Natural killer cell (primary cell): ENCODE data around the gene TMEM14A. TPM values are rescaled to one million over a fixed set of nuclear protein-coding genes. Genes with fewer than 3 reads are reported as not detected.

Experiments used
- ATAC-seq, 3 donors: fragments of 150-1000 bp in 2 of 3; fragments of 200-7000 bp in 1 of 3; cut with Tn5 transposase; 1 replicate in 1 of 3; 2 replicates in 2 of 3; pipeline ENCODE4 v1.10.0; 2021; ENCODE audit warnings: mild to moderate bottlenecking in 2 of 3, moderate library complexity in 2 of 3
- DNase-seq, 2 donors: peaks; one replicate each; pipeline versions ENCODE4 v3.0.0 to v3.0.0-alpha.2; 2013 to 2021; ENCODE audit warnings: mixed read lengths in 1 of 2
- H3K27ac ChIP-seq: one replicate; pipeline ENCODE4 v1.5.1; 2013; ENCODE audit warnings: mild to moderate bottlenecking, low read length
- H3K27me3 ChIP-seq: one replicate; pipeline ENCODE4 v1.6.1; 2013; ENCODE audit warnings: low read length; ENCODE audit not compliant: control insufficient read depth, insufficient read depth
- H3K36me3 ChIP-seq: one replicate; pipeline ENCODE4 v1.6.1; 2013; ENCODE audit warnings: low read length; ENCODE audit not compliant: control insufficient read depth, insufficient read depth
- H3K4me1 ChIP-seq: one replicate; pipeline ENCODE4 v1.6.1; 2013; ENCODE audit warnings: low read length; ENCODE audit not compliant: control insufficient read depth, insufficient read depth
- H3K4me3 ChIP-seq: one replicate; pipeline ENCODE4 v1.5.1; 2013; ENCODE audit warnings: low read length
- H3K9me3 ChIP-seq: one replicate; pipeline ENCODE4 v1.6.1; 2013; ENCODE audit warnings: low read length; ENCODE audit not compliant: control insufficient read depth, insufficient read depth
- H3K27ac Mint-ChIP-seq, 2 donors: one replicate each; pipeline ENCODE4 v1.8.0; 2022; ENCODE audit warnings: mild to moderate bottlenecking in 2 of 2, mixed read lengths in 2 of 2, moderate library complexity in 1 of 2
- H3K27me3 Mint-ChIP-seq, 2 donors: one replicate each; pipeline ENCODE4 v1.8.0; 2022; ENCODE audit warnings: low read depth in 2 of 2, mixed read lengths in 2 of 2
- H3K36me3 Mint-ChIP-seq: one replicate; pipeline ENCODE4 v1.8.0; 2022; ENCODE audit warnings: mixed read lengths
- H3K4me1 Mint-ChIP-seq, 2 donors: one replicate each; pipeline ENCODE4 v1.8.0; 2022; ENCODE audit warnings: mixed read lengths in 2 of 2
- H3K4me3 Mint-ChIP-seq: one replicate; pipeline ENCODE4 v1.8.0; 2022; ENCODE audit warnings: mild to moderate bottlenecking, moderate library complexity, mixed read lengths
- H3K9me3 Mint-ChIP-seq, 2 donors: one replicate each; pipeline ENCODE4 v1.8.0; 2022; ENCODE audit warnings: mixed read lengths in 2 of 2
- WGBS: methylation state at CpG from one replicate; pipeline ENCODE4 v1.1.7; 2013; ENCODE audit warnings: missing lambda C conversion rate; ENCODE audit not compliant: insufficient coverage; 5-methylcytosine and 5-hydroxymethylcytosine counted together
- intact Hi-C: fragments of 100-400 bp; cut with micrococcal nuclease; formaldehyde crosslinking; loops from one replicate; pipeline ENCODE4 v1.14.2; 2022
- total RNA-seq, 4 donors: library from RNA; stranded (reverse); fragments of 120-200 nt in 1 of 4; gene quantifications; one replicate each; pipeline versions ENCODE4 v1.2.3 to v1.2.4, GENCODE V29; 2013 to 2022
- TF ChIP-seq, protein P1 (sequence below): fragments of 200-600 bp; IDR thresholded peaks from one replicate; pipeline ENCODE4 v1.8.0; 2022; ENCODE audit warnings: antibody characterized with exemption

The TMEM14A gene
- total RNA-seq, 3 donors from 2014 or later (not counting 1 experiment from before 2014, with no cell fraction given): 4.8 to 5.6 (median 5.3) TPM

DNA sequence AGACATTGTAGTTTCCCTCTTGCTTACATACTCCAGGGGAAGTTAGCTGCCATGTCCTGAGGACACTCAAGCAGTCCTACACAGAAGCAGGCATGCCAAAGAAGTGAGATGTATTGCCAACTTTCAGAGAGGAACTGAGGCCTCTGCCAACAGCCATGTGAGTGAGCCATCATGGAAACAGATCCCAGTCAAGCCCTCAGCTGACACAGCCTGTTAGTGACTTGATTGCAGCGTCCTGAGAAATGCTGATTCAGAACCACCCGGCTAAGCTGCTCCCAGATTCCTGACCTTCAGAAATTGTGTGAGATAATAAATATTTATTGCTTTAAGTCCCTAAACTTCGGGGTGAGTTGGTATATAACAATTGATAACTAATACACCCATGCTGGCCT lies 54.2 kb downstream of the TMEM14A start:
- H3K9me3 Mint-ChIP-seq: no peaks in the 10 kb centered on the region
- TF ChIP-seq, protein P1, sequence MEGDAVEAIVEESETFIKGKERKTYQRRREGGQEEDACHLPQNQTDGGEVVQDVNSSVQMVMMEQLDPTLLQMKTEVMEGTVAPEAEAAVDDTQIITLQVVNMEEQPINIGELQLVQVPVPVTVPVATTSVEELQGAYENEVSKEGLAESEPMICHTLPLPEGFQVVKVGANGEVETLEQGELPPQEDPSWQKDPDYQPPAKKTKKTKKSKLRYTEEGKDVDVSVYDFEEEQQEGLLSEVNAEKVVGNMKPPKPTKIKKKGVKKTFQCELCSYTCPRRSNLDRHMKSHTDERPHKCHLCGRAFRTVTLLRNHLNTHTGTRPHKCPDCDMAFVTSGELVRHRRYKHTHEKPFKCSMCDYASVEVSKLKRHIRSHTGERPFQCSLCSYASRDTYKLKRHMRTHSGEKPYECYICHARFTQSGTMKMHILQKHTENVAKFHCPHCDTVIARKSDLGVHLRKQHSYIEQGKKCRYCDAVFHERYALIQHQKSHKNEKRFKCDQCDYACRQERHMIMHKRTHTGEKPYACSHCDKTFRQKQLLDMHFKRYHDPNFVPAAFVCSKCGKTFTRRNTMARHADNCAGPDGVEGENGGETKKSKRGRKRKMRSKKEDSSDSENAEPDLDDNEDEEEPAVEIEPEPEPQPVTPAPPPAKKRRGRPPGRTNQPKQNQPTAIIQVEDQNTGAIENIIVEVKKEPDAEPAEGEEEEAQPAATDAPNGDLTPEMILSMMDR: no peak
- H3K27me3 Mint-ChIP-seq: peaks cover 2 to 9% of the 10 kb centered on the region in 2 donors
- DNase-seq (no peak), ATAC-seq (no peak)
- intact Hi-C loops: no loop called here
- no peaks in the 10 kb centered on the region for H3K36me3 Mint-ChIP-seq
- Histone ChIP-seq H3K4me1 (no peaks in the 10 kb centered on the region), H3K9me3 (no peaks in the 10 kb centered on the region), H3K27ac (no peak overlapping the region), H3K36me3 (no peaks in the 10 kb centered on the region), H3K4me3 (no peak overlapping the region), H3K27me3 (no peaks in the 10 kb centered on the region)
- WGBS: 90% methylated on average over 2 of the region's 3 CpGs
- no peak overlapping the region for H3K27ac Mint-ChIP-seq
- peaks cover 0 to 6% of the 10 kb centered on the region in 2 donors for H3K4me1 Mint-ChIP-seq
- H3K4me3 Mint-ChIP-seq: no peak overlapping the region

DNA sequence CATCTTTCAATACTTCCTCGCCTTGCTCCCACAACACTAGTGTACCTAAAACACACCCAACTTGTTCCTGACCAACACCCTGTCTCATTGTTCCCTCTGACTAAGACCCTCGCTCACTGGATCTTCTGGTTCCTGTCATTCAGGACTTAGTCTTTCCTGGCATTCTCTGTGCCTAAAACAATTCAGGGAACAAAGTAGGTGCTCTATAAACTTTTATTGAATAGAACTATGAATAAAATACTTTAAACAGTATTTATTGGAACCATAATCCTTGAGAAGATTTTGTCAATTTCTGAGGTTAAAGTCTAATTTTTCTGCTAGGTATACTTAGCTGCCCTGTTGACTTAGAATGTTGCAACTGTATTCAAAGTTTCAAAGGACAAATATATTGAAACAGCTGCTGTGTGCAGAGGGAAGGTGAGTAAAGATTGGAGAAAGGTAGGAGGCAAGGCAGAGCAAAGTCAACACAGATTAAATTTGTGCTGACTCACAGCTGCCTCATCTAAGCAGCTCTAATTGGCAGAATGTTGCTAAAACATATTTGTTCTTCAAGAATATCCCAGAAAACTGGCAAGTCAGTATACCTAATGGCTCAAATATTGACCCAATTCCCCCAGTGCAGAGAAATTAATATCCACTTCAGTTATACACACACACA lies 54.8 kb downstream of the TMEM14A start:
- intact Hi-C loops: no loop called here
- 87% methylated on average over 2 of the region's 2 CpGs for WGBS
- ATAC-seq (no peak), DNase-seq (no peak)
- no peak overlapping the region for H3K4me3 Mint-ChIP-seq
- no peaks in the 10 kb centered on the region for H3K27me3 ChIP-seq
- no peaks in the 10 kb centered on the region for H3K36me3 ChIP-seq
- H3K36me3 Mint-ChIP-seq: no peaks in the 10 kb centered on the region
- H3K4me1 ChIP-seq: no peaks in the 10 kb centered on the region
- peaks cover 2 to 9% of the 10 kb centered on the region in 2 donors for H3K27me3 Mint-ChIP-seq
- peaks cover 0 to 6% of the 10 kb centered on the region in 2 donors for H3K4me1 Mint-ChIP-seq
- no peak overlapping the region for H3K27ac Mint-ChIP-seq
- TF ChIP-seq, protein P1: no peak
- no peaks in the 10 kb centered on the region for H3K9me3 Mint-ChIP-seq
- no peaks in the 10 kb centered on the region for H3K9me3 ChIP-seq
- H3K27ac ChIP-seq: no peak overlapping the region
- H3K4me3 ChIP-seq: no peak overlapping the region

DNA sequence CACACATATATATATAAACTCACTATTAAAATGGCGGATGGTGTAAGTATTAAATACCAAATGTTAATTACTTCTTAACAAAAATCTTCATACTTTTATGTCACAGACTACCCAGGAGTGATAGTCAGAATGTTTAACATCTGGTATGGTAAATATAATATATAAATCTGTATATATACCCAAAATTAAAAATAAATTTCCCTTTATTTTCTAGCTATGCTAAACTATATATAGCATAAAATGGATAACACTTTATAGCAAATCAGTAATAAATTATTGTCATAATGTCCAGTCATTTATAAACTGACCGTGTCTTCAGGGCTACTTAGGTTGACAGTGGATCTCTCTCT lies 55.3 kb downstream of the TMEM14A start:
- Histone ChIP-seq H3K4me3 (no peak overlapping the region), H3K4me1 (no peaks in the 10 kb centered on the region), H3K27me3 (no peaks in the 10 kb centered on the region), H3K9me3 (no peaks in the 10 kb centered on the region), H3K36me3 (no peaks in the 10 kb centered on the region), H3K27ac (no peak overlapping the region)
- intact Hi-C loops: no loop called here
- TF ChIP-seq, protein P1: no peak
- Mint-ChIP-seq H3K27me3 (peaks cover 2 to 9% of the 10 kb centered on the region in 2 donors), H3K36me3 (no peaks in the 10 kb centered on the region), H3K4me1 (peaks cover 0 to 6% of the 10 kb centered on the region in 2 donors), H3K9me3 (no peaks in the 10 kb centered on the region), H3K27ac (no peak overlapping the region), H3K4me3 (no peak overlapping the region)
- ATAC-seq (no peak), DNase-seq (no peak)
- WGBS: 93% methylated on average over 1 of the region's 2 CpGs
